Activated naive CD8-positive, alpha-beta T cell treated with anti-CD3 and anti-CD28 coated beads, Interleukin-2, amount 50 U/mL, for 24 hours (primary cell): ENCODE measurements around the gene FRAS1.
"Not testable (repeated sequence)": the region's sequence is repeated elsewhere in the genome, so short reads cannot be mapped to it uniquely, and the experiment has no call there.

ENCODE experiments used
- ATAC-seq: fragments of 150-1000 bp; cut with Tn5 transposase; one replicate; pipeline ENCODE4 v1.10.0; 2021
- DNase-seq: peaks from one replicate; pipeline ENCODE4 v3.0.0; 2021
- H3K27ac Mint-ChIP-seq: one replicate; pipeline ENCODE4 v1.8.0; 2021; ENCODE audit warnings: mild to moderate bottlenecking, mixed read lengths
- H3K27me3 Mint-ChIP-seq: one replicate; pipeline ENCODE4 v1.8.0; 2021; ENCODE audit warnings: mixed read lengths
- H3K36me3 Mint-ChIP-seq: one replicate; pipeline ENCODE4 v1.8.0; 2021; ENCODE audit warnings: low read depth, mixed read lengths
- H3K4me1 Mint-ChIP-seq: one replicate; pipeline ENCODE4 v1.8.0; 2021; ENCODE audit warnings: mixed read lengths
- H3K4me3 Mint-ChIP-seq: one replicate; pipeline ENCODE4 v1.8.0; 2021; ENCODE audit warnings: mild to moderate bottlenecking, moderate library complexity, mixed read lengths
- H3K9me3 Mint-ChIP-seq: one replicate; pipeline ENCODE4 v1.8.0; 2021; ENCODE audit warnings: mixed read lengths

The FRAS1 gene

GRCh38 chr4:78496021-78496643 is 439.0 kb downstream of the FRAS1 start:
- Mint-ChIP-seq H3K27ac (no peak overlapping the region), H3K9me3 (no peaks in the 10 kb centered on the region)
- no peak for DNase-seq

GRCh38 chr4:78506260-78506659 is 449.1 kb downstream of the FRAS1 start:
- not testable (repeated sequence) for H3K27ac Mint-ChIP-seq, H3K4me3 Mint-ChIP-seq, H3K4me1 Mint-ChIP-seq, ATAC-seq, H3K9me3 Mint-ChIP-seq, H3K36me3 Mint-ChIP-seq, H3K27me3 Mint-ChIP-seq, DNase-seq

More at GRCh38 chr4:78496021-78496643, 439.0 kb downstream of the FRAS1 start:
- no peak overlapping the region for H3K4me3 Mint-ChIP-seq
- no peaks in the 10 kb centered on the region for H3K36me3 Mint-ChIP-seq
- no peaks in the 10 kb centered on the region for H3K4me1 Mint-ChIP-seq
- no peak for ATAC-seq
- H3K27me3 Mint-ChIP-seq, result peaks cover 10% of the 10 kb centered on the region

- Mint-ChIP-seq H3K4me1 (no peaks in the 10 kb centered on the region), H3K27me3 (peaks cover 2% of the 10 kb centered on the region), H3K36me3 (no peaks in the 10 kb centered on the region), H3K27ac (no peak overlapping the region), H3K9me3 (no peaks in the 10 kb centered on the region), H3K4me3 (no peak overlapping the region)
- no peak for ATAC-seq
- no peak for DNase-seq
Observed at GRCh38 chr4:78509043-78509442, 451.9 kb downstream of the FRAS1 start.

- no peaks in the 10 kb centered on the region for H3K4me1 Mint-ChIP-seq
- H3K27ac Mint-ChIP-seq, result no peak overlapping the region
- no peaks in the 10 kb centered on the region for H3K9me3 Mint-ChIP-seq
- H3K4me3 Mint-ChIP-seq, result no peak overlapping the region
- H3K27me3 Mint-ChIP-seq, result peaks cover 2% of the 10 kb centered on the region
- ATAC-seq, result no peak
- H3K36me3 Mint-ChIP-seq, result no peaks in the 10 kb centered on the region
- no peak for DNase-seq
Observed at GRCh38 chr4:78510108-78510507, 453.0 kb downstream of the FRAS1 start.

- H3K4me3 Mint-ChIP-seq, result no peak overlapping the region
- ATAC-seq (no peak), DNase-seq (no peak)
- H3K4me1 Mint-ChIP-seq, result no peaks in the 10 kb centered on the region
- H3K9me3 Mint-ChIP-seq, result no peaks in the 10 kb centered on the region
- no peaks in the 10 kb centered on the region for H3K27me3 Mint-ChIP-seq
- no peaks in the 10 kb centered on the region for H3K36me3 Mint-ChIP-seq
- H3K27ac Mint-ChIP-seq, result no peak overlapping the region
Observed at GRCh38 chr4:78510681-78511080, 453.6 kb downstream of the FRAS1 start.

GRCh38 chr4:78512357-78512920 is 455.3 kb downstream of the FRAS1 start:
- Mint-ChIP-seq H3K4me3 (no peak overlapping the region), H3K36me3 (no peaks in the 10 kb centered on the region), H3K27ac (no peak overlapping the region), H3K9me3 (no peaks in the 10 kb centered on the region), H3K27me3 (no peaks in the 10 kb centered on the region), H3K4me1 (no peaks in the 10 kb centered on the region)
- ATAC-seq (no peak), DNase-seq (no peak)

- Mint-ChIP-seq H3K36me3 (no peaks in the 10 kb centered on the region), H3K4me1 (no peaks in the 10 kb centered on the region), H3K9me3 (no peaks in the 10 kb centered on the region), H3K27me3 (no peaks in the 10 kb centered on the region), H3K4me3 (no peak overlapping the region), H3K27ac (no peak overlapping the region)
- ATAC-seq (no peak), DNase-seq (no peak)
Observed at GRCh38 chr4:78513411-78513975, 456.4 kb downstream of the FRAS1 start.

GRCh38 chr4:78517050-78517652 is 460.0 kb downstream of the FRAS1 start:
- Mint-ChIP-seq H3K27me3 (peaks cover 4% of the 10 kb centered on the region), H3K4me1 (no peaks in the 10 kb centered on the region), H3K36me3 (no peaks in the 10 kb centered on the region)

GRCh38 chr4:78518561-78518960 is 461.4 kb downstream of the FRAS1 start:
- Mint-ChIP-seq H3K9me3 (no peaks in the 10 kb centered on the region), H3K4me3 (no peak overlapping the region), H3K27ac (no peak overlapping the region), H3K27me3 (peaks cover 4% of the 10 kb centered on the region), H3K36me3 (no peaks in the 10 kb centered on the region), H3K4me1 (no peaks in the 10 kb centered on the region)
- DNase-seq (no peak), ATAC-seq (no peak)

More at GRCh38 chr4:78517050-78517652, 460.0 kb downstream of the FRAS1 start:
- Mint-ChIP-seq H3K27ac (no peak overlapping the region), H3K4me3 (no peak overlapping the region), H3K9me3 (no peaks in the 10 kb centered on the region)
- no peak for DNase-seq
- no peak for ATAC-seq

- no peaks in the 10 kb centered on the region for H3K4me1 Mint-ChIP-seq
- H3K27ac Mint-ChIP-seq, result no peak overlapping the region
- no peaks in the 10 kb centered on the region for H3K36me3 Mint-ChIP-seq
- H3K27me3 Mint-ChIP-seq, result peaks cover 7% of the 10 kb centered on the region
- DNase-seq (no peak), ATAC-seq (no peak)
- H3K9me3 Mint-ChIP-seq, result no peaks in the 10 kb centered on the region
- no peak overlapping the region for H3K4me3 Mint-ChIP-seq
Observed at GRCh38 chr4:78519962-78520361, 462.8 kb downstream of the FRAS1 start.

- H3K4me3 Mint-ChIP-seq, result no peak overlapping the region
- H3K27ac Mint-ChIP-seq, result no peak overlapping the region
- no peaks in the 10 kb centered on the region for H3K9me3 Mint-ChIP-seq
- H3K36me3 Mint-ChIP-seq, result no peaks in the 10 kb centered on the region
- H3K27me3 Mint-ChIP-seq, result peaks cover 7% of the 10 kb centered on the region
- no peaks in the 10 kb centered on the region for H3K4me1 Mint-ChIP-seq
- DNase-seq (no peak), ATAC-seq (no peak)
Observed at GRCh38 chr4:78520808-78521226, 463.7 kb downstream of the FRAS1 start.

- no peak for ATAC-seq
- no peak overlapping the region for H3K27ac Mint-ChIP-seq
- H3K36me3 Mint-ChIP-seq, result no peaks in the 10 kb centered on the region
- no peak overlapping the region for H3K4me3 Mint-ChIP-seq
- no peaks in the 10 kb centered on the region for H3K4me1 Mint-ChIP-seq
- H3K9me3 Mint-ChIP-seq, result no peaks in the 10 kb centered on the region
- no peak for DNase-seq
- peaks cover 7% of the 10 kb centered on the region for H3K27me3 Mint-ChIP-seq
Observed at GRCh38 chr4:78524009-78524408, 466.9 kb downstream of the FRAS1 start.

GRCh38 chr4:78525559-78525958 is 468.4 kb downstream of the FRAS1 start:
- no peak for ATAC-seq
- no peaks in the 10 kb centered on the region for H3K4me1 Mint-ChIP-seq
- DNase-seq, result no peak
- H3K27me3 Mint-ChIP-seq, result peaks cover 2% of the 10 kb centered on the region
- H3K27ac Mint-ChIP-seq, result no peak overlapping the region
- H3K36me3 Mint-ChIP-seq, result no peaks in the 10 kb centered on the region
- H3K9me3 Mint-ChIP-seq, result no peaks in the 10 kb centered on the region
- H3K4me3 Mint-ChIP-seq, result no peak overlapping the region

GRCh38 chr4:78527103-78527502 is 470.0 kb downstream of the FRAS1 start:
- H3K36me3 Mint-ChIP-seq, result no peaks in the 10 kb centered on the region
- ATAC-seq (no peak), DNase-seq (no peak)
- no peak overlapping the region for H3K4me3 Mint-ChIP-seq
- no peaks in the 10 kb centered on the region for H3K9me3 Mint-ChIP-seq
- no peaks in the 10 kb centered on the region for H3K4me1 Mint-ChIP-seq
- H3K27ac Mint-ChIP-seq, result no peak overlapping the region
- H3K27me3 Mint-ChIP-seq, result peaks cover 2% of the 10 kb centered on the region

- Mint-ChIP-seq H3K4me3 (no peak overlapping the region), H3K27ac (no peak overlapping the region), H3K36me3 (no peaks in the 10 kb centered on the region), H3K4me1 (no peaks in the 10 kb centered on the region), H3K27me3 (peaks cover 2% of the 10 kb centered on the region), H3K9me3 (no peaks in the 10 kb centered on the region)
- DNase-seq (no peak), ATAC-seq (no peak)
Observed at GRCh38 chr4:78527555-78527954, 470.4 kb downstream of the FRAS1 start.
